ENCODE data around the gene ANKRD11.

ANKRD11 gene

DNA sequence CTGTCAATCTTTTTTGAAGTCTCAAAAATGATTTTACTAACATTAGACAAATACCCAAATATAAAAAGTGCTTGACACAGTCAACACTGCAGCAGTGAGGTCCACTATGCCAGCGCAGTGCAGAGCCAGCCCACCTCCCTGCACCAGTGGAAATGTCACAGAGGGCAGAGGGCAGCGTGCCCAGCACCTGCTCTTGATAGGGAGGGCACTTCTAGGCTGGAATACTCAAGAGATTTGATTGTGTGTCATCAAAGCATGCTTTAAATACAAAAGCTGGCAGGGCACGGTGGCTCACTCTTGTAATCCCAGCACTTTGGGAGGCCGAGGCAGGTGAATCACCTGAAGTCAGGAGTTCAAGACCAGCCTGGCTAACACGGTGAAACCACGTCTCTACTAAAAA, 136.0 kb downstream of the ANKRD11 start:
- in situ Hi-C loops (cut with MboI; ENCODE audit: low sequenced_read_pairs) = no loop called here

DNA sequence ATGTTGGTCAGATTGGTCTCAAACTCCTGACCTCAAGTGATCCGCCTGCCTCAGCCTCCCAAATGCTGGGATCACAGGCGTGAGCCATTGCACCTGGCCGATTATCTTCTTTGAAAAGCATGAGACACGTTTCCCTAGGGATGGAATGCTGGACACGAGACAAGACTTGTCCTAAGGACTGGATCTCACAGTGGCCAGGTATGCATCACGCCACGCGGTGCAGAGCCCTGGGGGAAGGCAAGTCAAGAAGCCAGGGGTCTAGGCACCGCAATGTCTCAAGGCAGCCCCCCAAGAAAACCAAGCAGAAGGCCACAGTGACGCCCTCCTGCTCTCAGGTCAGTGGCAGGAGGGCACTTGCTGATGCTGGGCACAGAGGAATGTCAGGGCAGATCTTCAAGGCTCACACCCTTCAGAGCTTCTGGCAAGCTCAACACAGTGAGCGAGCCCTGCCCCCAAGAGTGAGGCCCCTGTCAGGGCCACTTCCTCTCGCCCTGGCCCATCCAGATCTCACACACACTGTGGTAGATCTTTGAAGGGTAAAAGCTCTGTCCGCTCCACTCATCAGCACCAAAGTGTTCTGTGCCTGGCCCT, 138.2 kb downstream of the ANKRD11 start:
- in situ Hi-C loops (cut with MboI; ENCODE audit: low sequenced_read_pairs) = no loop called here

DNA sequence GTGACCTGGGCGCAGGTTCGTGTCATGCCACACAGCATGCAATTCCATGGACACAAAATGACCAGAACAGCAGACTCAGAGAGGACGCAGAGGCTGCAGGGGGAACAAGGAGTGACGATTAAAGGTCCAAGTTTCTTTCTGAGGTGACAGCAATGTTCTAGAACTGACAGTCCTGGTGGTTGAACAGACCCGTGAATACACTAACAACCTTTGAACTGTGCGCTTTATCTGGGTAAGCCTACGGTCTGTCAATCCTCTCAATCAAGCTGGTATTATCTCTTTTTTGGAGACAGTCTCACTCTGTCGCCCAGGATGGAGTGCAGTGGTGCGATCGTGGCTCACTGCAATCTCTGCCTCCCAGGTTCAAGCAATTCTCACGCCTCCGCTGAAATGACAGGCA, 138.7 kb downstream of the ANKRD11 start:
- in situ Hi-C loops (cut with MboI; ENCODE audit: low sequenced_read_pairs) = no loop called here

DNA sequence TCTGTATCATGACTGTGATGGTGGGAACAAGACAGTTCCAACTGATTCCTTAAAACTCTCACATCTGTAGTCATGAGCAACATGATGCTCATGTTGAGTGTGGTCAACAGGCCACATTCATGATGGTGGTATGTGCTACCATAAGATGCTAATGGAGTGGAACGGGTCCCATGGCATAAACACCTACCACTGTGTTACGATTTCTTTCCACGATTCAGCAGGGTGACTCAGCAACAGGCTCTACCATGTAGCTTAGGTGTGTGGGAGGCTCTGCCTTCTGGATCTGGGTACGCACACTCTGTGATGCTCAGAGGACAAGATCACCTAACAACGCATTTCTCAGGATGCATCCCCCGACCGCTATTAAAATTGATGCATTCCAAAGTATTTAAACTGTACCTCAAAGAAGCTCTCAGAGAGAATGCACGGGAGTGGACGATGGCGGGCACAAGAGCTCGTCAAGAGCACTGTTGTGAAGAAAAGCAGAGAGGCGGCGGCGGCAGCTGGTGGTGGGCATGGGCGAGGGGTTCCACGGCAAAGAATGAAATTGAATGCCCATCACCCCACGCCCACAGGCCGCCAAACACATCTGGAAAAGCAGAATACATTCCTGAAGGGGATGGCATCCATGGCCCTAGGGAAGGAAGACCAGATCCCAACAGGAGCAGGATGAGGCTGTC, 139.5 kb downstream of the ANKRD11 start:
- in situ Hi-C loops (cut with MboI; ENCODE audit: low sequenced_read_pairs) = no loop called here

- in situ Hi-C loops (cut with MboI; ENCODE audit: low sequenced_read_pairs) = no loop called here
Measured at GRCh38 chr16:89349947-89350633, 140.3 kb downstream of the ANKRD11 start.

DNA sequence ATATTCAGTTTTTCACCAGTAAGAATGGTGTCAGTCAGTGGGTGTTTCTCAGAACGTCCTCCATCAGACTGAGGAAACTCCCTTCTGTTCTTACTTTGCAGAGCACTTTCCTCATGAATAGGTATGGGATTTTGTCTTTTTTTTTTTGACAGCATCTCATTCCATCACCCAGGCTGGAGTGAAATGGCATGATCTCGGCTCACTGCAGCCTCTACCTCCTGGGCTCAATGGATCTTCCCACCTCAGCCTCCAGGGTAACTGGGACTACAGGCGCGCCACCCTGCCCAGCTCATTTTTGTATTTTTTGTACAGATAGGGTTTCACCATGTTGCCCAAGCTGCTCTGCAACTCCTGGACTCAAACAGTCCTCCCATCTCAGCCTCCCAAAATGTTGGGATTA, 142.6 kb downstream of the ANKRD11 start:
- in situ Hi-C loops (cut with MboI; ENCODE audit: low sequenced_read_pairs) = no loop called here

GRCh38 chr16:89346869-89347268, 143.5 kb downstream of the ANKRD11 start:
- in situ Hi-C loops (cut with MboI; ENCODE audit: low sequenced_read_pairs) = no loop called here

GRCh38 chr16:89345642-89346150, 144.7 kb downstream of the ANKRD11 start:
- in situ Hi-C loops (cut with MboI; ENCODE audit: low sequenced_read_pairs) = no loop called here

DNA sequence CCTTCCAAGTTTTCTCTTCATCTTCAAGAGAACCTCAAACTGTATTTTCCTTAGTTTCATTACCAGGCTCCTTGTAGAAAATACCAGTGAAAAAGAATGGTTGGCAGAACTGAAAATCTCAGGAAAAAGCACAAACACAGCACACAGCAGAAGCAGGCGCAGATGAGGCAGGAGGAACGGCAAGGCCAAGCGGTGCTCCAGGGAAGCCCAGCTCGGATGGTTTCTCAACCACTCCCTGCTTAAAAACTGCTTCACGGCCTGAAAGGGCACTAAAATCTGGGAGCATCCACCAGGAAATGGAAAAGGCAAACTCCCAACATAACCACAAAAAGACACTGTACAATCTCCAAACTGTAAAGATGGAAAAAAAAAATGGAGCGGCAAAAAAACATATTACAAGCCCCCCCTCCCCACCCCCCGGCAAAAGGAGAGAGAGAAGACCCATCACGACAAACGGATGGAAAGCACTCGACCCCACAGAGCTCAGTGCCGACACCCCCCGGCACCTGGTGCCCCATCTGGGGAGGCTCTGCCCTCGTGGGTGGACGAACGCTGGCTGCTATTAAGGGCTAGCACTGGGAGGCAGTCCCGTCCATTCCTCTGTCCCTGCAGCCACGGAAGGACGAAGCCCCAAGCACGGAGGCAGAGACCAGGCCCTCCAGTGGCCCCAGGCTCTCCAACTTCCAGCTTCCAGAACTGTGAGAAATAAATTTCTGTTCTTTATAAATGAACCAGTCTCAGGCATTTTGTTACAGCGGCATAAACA, 145.3 kb downstream of the ANKRD11 start:
- in situ Hi-C loops (cut with MboI; ENCODE audit: low sequenced_read_pairs) = no loop called here

DNA sequence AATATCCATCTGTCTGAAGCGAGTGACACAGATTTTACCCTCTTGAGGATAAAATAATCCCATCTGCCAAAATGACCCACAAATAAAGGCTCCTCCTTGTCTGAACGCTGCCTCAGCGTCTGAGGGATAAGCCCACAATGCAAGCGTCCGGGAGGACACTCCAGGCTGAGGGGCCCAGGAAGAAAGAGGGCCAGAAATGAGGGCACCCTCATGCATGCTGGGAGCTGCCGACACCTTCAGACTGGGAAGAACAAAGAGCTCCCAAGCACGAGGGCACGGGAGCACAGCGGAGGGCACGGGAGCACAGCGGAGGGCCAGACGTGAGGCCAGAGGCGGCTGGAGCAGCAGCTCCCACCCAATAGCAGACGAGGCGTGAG, 145.9 kb downstream of the ANKRD11 start:
- in situ Hi-C loops (cut with MboI; ENCODE audit: low sequenced_read_pairs) = no loop called here

DNA sequence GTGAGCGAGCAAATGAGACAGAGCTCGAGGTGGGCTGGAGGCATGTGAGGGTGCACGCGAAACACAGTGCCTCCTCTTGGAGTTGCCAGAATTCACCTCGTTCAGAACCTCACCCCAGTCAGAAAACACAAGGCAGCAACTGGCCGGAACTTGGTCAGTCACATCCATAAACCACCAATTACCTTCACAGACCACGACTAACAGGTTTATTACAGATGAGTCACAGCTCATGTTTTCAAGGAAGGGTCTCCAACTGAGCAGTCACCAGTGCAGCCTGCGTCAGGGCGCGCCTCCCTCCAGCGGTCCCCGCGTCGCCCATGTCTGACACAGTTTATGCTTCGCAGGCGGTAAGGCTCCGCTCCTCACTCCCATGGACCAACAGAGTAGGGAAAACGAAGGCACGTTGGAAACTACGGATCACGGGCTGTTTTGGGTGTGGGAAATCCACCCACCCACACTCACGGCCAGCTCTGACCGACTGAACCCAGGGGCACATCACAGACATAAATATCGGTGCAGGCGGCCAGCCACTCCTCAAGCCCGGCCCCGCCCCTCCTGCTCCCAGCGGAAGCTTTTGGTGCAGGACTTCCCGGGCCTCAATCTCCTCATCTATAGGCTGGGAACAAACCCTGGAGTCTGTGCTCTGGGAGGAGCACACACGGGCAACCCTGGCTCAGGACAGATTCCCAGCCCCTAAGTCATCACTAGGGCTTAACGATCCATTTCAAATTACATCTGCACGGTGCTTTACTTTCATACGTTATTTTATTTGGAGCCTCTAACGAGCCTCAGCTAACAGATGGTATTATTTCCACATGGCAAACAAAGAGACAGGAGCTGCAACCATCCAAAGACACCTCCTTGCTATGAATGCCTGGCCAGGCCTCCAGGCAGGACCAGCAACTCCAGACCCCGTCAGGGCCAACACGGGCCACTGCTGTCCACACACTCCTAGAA, 146.6 kb downstream of the ANKRD11 start:
- in situ Hi-C loops (cut with MboI; ENCODE audit: low sequenced_read_pairs) = no loop called here

GRCh38 chr16:89341697-89342694, 148.4 kb downstream of the ANKRD11 start:
- in situ Hi-C loops (cut with MboI; ENCODE audit: low sequenced_read_pairs) = no loop called here

GRCh38 chr16:89341279-89341678, 149.1 kb downstream of the ANKRD11 start:
- in situ Hi-C loops (cut with MboI; ENCODE audit: low sequenced_read_pairs) = no loop called here

- in situ Hi-C loops (cut with MboI; ENCODE audit: low sequenced_read_pairs) = no loop called here
Measured at GRCh38 chr16:89338863-89339262, 151.5 kb downstream of the ANKRD11 start.

- in situ Hi-C loops (cut with MboI; ENCODE audit: low sequenced_read_pairs) = no loop called here
Measured at GRCh38 chr16:89337965-89338364, 152.4 kb downstream of the ANKRD11 start.

- in situ Hi-C loops (cut with MboI; ENCODE audit: low sequenced_read_pairs) = no loop called here
Measured at GRCh38 chr16:89335803-89336485, 154.4 kb downstream of the ANKRD11 start.

DNA sequence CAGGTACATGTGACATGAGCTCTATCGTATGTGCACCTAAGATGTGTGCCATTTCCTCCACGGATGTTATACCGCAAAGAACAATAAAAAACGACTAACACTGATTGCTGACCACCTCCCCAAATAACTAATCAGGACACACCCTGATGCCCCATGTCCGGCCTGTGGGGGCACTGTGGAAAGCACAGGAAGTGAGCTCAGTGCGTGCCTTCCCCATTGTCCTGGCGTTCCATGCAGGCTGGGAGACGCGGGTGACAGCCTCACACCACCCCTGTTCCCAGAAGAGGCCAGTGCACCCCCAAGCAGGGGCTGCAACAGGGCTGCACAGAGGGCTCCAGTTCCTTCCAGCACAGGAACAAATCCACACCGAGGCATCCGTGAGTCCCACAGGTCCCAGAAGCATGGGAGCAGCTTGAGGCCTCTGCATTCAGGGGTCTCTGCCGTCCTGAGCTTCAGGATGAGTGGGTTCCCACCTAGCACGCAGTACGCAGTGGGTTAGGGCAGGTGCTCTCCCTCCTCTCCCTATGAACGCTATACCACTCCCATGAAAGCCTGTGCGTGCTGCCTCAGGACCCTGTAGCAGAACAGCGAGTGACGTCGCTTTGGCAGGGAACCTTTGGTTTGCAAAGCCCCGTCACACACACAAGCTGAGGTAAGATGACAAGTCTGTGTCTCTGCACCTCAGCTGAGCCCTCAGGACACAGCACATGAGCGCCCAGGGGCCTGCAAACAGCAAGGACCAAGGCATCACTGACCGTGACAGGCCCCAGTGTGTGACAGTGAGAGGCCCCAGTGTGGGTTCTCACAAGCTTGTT, 155.2 kb downstream of the ANKRD11 start:
- in situ Hi-C loops (cut with MboI; ENCODE audit: low sequenced_read_pairs) = no loop called here

- in situ Hi-C loops (cut with MboI; ENCODE audit: low sequenced_read_pairs) = no loop called here
Measured at GRCh38 chr16:89334461-89334860, 155.9 kb downstream of the ANKRD11 start.
